ENCODE results near the gene NCK2.

NCK2 gene

DNA sequence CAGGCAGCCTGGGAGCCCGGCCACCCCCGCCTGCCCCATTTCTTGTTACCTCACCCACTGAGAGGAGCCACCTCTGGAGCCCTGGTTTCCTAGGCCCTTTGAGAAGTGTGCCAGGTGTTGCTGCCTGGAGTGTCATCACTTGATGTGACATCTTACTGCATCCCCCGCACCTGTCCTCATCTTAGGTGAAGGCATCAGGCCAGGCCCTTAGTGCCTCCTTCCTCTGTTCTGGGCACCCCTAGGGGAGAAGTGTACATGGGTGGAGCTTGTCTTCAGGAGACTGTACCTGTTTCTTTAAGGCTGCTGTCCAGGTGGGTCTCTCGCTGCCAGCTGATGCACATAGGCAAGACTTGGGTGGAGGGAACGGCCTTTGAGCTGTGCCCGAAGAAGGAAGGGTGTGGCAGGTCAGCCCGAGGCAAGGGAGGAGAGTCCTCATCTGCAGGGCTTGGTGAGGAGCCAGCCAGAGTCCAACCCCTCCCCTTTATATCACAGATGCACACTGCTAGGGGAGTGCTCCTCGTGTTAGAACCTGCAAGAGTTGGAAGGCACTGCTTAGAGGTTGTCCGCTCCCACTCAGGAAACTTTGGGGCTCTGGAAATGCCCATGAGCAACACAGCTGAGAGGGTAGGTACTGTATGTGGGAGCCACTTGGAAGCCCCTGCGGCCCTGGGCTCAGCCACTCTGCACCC is 45.9 kb downstream of the NCK2 start:
- no peak for DNase-seq (ENCODE audit: low read depth in 2 of 2)

DNA sequence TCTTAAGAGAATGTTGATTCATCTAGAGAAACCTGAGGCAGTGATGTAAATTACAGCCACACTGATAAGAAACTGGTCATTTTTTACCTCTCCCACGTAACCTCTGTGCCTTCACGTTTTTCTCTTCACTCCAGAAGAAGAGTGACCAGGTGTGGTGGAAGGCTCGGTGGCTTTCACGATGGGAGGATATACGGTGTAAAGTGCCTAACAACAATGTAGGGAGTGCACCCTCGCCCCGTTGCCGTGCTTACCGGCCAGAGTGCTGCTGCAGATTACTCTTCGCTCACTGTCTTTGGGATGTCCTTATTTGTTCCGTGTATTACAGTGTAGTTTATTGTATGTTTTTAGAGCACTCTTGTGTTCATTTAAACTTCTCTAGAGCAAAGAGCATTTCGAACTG is 46.5 kb downstream of the NCK2 start:
- no peak for DNase-seq (ENCODE audit: low read depth in 2 of 2)

DNA sequence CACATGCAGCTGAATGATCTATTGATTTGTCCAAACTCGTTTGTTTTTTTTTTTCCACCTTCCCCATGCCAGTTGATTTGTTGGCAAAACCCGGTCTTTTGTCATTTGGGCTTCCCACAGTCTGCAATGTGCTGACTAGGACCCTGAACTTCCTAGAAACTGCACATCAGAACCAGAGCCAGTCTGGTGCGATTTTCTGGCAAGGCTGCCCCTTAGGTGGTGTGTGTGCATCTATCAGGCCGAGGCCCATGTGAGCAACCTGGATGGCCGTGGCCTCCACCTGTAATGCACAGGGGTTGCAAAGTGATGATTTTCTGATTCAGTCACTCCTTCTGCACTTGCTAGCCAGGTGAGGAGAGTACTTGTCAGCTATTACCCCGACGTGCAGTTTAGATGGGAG is 47.8 kb downstream of the NCK2 start:
- no peak for DNase-seq (ENCODE audit: low read depth in 2 of 2)

DNA sequence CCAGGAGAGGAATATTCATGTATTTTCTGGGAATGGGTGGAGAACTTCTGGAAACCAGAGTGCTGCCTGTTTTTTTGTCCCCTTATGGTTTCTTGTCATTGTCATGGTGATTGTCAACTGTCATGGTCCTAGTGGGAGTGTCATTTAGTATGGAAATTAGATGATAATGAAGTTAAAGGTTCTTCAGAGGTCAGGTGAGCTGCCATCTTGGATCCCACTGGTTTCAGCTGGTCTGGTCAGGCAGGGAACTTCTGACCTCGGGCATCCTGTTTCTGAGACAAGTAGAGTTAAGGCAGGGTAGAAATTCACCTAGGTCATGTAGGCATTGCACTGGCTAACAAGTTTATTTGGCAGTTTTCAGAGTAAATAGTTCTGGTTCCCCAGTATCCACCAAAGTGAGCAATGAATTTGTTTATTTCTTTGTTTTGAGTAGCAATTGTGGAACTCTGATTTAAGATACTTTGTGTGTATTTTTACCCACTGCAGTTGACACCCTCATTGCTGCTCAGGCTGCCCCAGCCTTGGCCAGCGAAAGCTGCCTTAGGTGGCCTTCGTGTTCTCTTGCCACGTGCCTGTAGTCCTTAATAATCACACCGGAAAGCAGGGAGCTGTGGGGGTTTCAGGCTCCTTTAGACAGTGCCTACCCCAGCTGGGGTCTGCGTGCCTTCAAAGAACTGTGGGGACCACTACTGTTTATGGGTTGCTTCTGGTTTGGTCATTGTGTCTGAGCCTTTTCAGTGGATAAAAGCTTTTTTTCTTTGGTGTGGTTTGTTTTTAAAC is 48.7 kb downstream of the NCK2 start:
- no peak for DNase-seq (ENCODE audit: low read depth in 2 of 2)

DNA sequence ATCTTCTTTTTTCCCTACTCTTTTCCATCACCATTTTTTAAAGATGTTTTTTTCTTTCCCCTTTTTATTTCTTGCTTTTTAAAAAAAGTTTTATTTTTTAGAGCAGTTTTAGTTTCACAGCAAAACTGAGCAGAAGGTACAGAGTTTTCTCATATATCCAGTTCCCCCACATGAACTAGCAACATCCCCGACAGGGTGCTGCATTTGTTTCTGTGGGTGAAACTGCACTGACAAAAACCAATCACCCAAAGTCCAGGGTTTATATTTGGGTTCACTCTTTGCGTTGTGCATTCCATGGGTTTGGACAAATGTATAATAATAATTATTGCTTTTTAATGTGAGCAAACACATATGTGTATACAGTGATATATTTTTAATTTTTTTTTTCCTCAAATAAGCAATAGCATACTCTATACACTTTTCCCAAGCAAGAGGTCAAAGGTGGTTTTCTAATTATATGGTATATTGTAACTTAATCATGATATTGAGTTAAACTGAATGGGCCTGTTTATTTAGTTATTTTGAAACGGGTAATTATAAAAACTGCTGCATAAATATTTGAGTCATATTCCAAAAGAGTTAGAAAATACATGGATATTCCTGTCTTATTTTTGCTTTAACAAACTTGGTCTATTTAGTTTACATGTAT is 50.3 kb downstream of the NCK2 start:
- no peak for DNase-seq (ENCODE audit: low read depth in 2 of 2)

DNA sequence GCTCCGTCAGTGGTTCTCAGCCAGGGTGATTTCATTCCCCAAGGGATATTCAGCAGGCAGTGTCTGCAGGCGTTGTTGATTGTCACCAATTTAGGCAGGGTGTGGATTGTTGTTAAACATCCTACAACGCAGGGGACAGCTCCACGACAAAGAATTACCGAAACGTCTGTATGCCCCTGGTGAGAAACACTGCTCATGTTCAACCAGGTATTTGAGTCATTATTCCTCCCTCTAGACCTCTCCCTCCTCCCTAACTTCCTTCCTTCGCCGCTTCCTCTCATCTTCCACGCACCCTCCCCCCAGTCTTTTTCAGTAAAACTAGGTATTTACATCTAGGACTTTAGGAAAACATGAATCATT is 50.8 kb downstream of the NCK2 start:
- DNase-seq (ENCODE audit: low read depth in 2 of 2) = no peak

DNA sequence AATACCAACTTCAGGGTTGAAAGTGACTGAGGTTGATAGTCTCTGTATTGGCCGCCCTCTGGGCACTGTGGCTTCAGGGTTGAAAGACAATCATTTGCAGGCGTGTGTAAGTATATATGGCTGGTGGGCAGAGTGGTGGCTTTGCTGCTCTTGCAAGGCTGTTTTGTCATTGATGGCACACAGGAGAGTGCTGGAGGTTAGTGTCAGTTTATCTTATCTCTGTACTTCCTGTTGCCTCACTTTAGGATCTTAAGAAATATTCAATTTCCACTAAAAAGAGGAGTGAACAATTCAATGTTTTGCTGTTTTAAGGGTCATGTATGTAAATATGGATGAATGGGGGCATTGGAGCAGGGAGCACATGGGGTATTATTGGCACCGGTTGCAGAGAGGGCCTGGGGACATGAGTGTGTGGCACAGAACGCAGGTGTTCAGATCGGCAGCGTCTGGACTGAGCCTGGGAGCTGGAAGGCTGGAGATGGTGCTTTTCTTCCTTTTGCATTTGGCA is 51.5 kb downstream of the NCK2 start:
- DNase-seq (ENCODE audit: low read depth in 2 of 2) = no peak

DNA sequence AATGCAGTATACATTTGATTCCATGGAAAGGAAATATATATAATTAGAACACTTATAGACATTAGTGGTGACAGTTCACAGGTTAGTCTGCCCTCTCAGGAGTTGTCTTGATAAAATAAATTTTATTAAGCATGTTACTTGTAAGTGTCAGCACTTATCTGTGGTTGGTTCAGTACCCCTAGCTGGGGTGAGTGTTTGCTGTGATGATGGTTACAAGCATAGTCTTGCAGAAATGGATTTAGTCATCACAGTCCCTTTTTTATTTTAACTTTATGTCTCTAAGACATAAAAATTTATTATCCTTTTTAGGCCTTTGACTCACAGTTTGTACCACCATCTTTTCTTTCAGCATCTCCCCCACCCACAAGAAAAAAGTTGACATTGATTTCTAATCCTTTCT is 52.1 kb downstream of the NCK2 start:
- no peak for DNase-seq (ENCODE audit: low read depth in 2 of 2)

DNA sequence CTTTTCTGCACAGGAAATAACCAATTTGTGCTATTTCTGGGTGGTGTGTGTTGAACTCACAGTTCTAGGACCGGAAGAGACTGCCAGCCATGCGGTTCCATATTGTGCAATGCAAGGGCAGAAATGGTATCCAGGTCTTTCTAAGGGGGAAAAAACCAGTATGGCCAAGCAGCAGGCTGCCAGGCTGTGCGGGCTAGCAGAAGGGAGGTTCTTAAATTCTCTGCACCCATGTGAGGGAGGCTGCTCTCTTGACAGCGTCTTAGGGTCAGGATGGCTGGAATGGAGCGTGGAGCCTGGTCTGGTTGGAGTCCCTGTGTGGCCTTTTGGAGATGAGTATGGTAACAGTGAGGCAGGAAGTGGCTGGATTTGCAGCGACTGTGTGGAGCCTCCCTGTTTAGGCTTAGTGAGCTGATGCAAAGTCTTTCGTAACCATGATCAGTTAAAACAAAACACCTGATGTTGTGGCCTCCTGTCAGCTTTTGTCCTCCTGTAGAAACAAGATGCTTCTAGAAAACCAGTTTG is 52.6 kb downstream of the NCK2 start:
- DNase-seq (ENCODE audit: low read depth in 2 of 2) = no peak

DNA sequence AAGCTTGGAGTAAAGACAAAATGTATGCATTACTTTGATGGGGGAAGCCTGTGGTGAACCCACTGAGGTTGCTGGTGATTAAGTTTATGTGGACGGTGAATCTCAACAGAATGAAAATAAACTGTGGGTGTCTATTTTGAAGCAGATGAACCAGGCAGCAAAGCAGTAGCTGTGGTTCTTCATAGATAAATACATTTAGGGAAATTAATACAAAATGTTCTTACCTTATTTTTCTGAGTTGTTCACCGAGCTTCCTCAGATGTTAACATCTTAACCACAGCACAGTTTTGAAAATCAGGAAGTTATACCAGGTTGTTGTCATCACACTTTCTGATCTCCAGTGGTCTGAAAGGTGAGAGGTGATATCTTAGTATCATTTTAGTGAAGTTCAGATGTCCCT is 53.9 kb downstream of the NCK2 start:
- no peak for DNase-seq (ENCODE audit: low read depth in 2 of 2)

DNA sequence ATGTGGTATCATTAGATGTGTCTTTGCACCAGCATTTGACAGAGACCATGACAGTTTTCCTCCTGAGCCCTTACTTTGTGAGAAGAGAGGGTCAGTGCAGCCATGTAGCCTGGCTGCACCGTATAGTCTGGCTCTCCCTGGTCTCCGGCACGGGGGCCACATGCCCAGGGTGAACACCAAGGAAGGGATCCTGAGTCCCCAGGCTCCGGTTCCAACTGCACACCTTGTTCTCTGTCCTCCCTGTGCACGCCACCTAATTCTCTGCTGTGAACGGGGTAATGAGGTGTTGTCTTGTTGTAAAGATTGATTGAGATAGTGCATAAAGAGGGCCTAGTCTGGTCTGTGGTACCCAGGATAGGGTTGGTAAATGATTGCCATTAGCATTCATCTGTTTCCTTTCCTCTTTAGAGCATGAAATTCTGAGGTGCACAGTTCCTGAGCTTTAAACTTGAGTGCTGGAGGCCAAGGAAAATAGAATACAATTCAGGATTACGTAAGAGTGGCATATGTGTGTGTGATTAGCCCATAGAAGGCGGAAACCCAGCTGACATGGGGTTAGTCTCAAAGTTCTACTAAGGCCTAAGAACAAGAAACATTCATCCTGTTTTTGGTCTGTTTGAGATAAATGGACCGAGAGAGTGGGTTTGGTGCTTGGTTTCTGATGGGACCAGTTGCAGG is 55.5 kb downstream of the NCK2 start:
- no peak for DNase-seq (ENCODE audit: low read depth in 2 of 2)

DNA sequence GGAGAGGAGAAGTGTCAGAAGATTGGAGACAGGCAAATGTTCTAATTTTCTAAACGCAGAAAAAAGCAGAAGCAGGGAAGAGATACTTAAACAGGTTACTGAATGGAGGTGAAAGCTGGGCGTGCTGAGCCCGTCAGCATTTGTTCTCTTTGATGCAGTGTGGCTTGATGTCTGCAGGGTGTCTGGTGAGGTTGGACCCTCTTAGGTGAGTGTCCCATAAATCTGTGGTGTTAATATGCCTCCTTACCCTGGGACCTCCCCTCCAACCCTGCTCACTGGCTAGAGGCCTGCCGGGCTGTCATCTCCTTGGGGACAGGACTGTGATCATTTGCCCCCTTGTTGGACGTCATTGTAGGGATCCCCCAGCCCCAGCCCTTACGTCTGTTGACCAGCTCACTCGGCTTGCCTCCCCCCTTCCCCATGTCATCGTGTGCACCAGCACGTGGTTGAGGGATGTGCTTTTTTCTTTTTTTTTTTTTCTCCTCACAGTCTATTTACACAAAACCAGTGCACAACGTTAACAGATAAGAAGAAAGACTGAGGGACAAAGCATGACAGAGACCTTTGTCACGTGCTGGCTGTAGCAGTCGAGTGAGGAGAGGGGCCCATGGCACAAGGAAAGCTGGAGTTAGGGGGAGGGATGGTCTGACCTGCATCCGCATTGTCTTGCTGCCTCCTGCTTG is 56.4 kb downstream of the NCK2 start:
- DNase-seq (ENCODE audit: low read depth in 2 of 2) = no peak

DNA sequence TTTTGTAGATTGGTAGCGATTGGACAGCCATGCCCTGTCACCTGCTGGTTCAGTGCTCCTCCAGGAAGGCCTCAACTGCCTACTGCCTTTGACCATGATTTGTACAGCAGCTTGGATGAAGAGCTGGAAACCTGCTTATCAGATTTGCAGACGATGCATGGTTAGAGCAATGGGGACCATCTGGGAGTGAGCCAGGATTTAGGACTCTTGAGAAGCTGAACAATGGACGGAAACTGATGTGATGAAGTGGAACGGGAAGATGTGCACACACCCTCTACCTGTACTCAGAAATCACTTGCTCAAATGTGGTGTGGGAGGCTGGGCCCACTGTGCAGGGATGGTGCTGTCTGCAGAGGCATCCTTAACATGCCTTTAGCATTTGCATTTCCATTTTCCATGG is 57.2 kb downstream of the NCK2 start:
- no peak for DNase-seq (ENCODE audit: low read depth in 2 of 2)

DNA sequence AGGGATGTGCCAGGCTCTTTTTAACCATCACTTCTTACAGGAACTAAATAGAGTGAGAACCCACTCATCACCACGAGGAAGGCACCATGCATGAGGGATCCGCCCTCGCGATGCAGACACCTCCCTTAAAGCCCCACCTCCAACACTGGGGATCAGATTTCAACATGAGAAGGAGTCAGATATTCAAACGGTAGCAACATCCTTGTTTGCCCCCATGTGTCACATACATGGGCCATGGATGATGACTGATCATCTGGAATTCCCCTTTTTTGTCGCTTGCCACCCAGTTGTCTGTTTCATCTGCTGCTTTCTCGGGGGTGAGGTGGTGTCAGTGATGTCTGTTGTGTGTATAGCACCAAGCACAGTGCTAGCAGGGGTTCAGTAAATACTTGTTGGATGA is 57.9 kb downstream of the NCK2 start:
- DNase-seq (ENCODE audit: low read depth in 2 of 2) = no peak

DNA sequence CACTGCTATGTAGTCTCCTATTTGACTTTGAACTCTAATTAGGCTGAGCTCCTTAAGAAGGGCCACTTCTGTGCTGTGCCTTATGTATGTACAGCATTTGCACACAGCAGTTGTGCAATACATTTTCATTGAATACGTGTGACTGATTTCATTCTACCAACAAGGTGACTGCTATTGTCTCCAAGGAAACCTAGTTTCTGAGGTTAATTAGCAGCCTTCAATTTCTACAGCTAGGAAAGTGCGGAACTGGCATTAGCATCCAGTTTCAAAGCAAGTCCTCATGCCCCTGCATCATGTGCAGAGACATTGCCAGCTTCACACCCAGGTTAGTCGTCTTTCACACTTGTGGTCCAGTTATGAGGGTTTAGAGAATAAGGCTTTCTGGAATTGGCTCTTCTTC is 58.6 kb downstream of the NCK2 start:
- DNase-seq (ENCODE audit: low read depth in 2 of 2) = no peak

DNA sequence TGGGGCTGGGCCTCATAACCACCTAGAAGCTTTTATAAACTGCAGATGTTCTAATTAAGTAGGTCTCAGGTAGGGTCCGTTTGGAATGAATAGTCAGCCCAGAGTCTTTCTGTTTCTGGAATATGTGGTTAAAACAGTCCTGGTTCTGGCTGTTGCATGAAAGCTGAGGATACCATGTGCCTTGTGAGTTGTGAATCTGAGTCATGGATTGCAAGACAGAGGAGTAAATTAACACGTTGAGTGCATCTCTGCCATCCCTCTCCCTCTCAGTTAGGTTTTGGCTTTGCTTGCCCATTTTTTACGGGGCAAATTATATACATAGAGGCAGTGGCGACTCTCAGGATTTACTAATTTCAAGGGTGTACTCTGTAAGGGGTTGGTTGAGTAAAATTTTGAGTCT is 59.1 kb downstream of the NCK2 start:
- no peak for DNase-seq (ENCODE audit: low read depth in 2 of 2)

DNA sequence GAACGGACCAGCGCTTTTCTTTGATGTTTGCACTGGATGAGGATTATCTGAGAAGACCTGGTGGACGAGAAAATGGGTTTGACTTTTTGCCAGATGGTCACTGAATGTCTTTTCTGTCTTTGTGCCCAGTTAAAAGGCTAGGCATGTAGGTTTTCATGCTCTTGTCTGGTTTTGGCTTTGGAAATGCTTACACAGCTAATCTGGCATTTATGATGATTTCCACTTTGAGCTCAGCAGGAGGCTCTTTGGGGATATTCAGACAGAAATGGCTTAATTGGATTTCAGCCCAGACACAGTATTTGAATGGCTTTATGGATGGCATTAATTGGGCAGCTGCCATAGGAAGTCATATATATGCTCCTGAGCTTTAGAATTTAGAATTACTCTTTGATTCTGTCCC is 59.6 kb downstream of the NCK2 start:
- DNase-seq (ENCODE audit: low read depth in 2 of 2) = no peak

DNA sequence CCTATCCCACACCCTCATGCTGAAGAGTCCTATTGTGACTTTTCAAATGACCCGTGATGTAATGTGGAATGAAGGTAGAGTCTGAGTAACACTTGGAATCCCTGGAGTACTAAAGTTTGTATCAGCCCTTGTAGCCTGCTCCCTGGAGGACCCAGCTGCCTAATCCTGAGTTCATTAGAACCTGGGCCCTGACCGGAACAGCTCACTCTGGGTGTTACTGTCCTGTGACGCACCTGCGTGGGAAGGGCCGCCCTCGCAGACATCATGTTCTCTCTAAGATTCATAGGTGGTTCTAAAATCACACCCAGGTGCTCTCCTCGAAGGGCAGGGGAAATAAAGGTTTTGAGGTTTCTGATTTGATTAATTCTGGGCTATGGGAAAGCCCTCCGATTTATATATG is 62.3 kb downstream of the NCK2 start:
- no peak for DNase-seq (ENCODE audit: low read depth in 2 of 2)

DNA sequence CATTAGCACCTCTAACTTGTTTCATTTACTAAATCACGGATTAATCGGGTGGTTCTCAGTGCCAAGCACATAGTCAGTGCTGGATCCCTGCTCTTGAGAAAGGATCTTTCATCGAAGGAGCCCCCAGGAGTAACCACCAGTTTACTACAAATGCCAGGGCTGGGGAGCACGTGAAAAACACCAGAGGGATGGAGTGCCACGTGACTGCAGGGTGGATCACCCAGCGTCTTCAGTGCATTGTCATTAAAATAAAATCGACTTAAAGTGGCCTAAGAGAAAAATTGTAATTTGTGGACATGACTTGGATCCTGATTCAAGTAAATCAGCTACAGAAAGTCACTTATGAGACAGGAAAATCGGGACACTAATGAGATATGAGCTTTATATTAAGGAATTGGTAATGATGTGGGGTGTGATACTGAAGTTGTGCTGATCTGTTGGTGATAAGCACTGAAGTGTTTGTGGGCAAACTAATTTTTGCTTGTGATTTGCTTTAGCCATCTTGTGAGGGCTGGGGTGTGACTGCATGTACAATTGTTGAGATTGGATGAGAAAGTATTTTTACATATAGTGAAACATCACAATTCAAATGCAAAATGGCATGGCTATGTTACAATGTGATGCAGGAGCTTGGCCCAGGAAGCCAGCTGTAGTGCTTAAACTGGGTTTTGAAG is 63.8 kb downstream of the NCK2 start:
- no peak for DNase-seq (ENCODE audit: low read depth in 2 of 2)

DNA sequence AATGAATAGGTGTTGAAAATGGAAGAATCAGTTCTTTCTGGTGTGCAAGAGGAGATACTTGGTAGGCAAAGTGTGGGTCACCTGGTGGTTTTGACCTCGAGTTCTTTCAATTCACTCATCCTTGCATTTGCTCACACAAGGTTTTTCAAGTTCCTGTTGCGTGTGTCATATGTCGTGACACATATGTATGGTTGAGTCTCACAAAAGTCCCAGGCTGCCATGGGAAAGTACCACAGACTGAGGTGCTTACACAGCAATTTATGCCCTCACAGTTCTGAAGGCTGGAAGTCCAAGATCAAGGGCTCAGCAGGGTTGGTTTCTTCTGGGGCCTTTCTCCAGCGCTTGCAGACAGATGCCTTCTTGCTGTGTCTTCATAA is 64.4 kb downstream of the NCK2 start:
- DNase-seq (ENCODE audit: low read depth in 2 of 2) = no peak

DNA sequence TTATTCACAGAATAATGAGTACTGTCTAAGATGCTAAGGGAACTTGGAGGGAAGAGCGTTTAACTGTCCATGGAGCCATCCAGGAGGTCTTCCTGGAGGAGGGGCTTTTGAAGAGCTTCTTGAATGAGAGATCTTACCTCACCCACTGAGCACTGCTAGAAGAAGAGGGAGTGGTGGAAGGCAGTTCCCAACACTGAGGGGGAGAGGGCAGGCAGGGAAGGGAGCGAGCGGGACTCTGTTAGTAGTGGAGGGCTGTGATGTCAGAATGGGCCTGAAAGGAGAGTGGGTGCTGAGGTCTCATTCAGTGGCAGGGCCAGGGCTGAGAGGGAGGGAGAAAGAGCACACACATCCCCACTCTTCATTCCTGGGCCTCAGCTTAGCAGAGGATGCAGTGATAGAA is 65.0 kb downstream of the NCK2 start:
- no peak for DNase-seq (ENCODE audit: low read depth in 2 of 2)
